ENCODE results near the gene PARP1. TPM values are rescaled to one million over a fixed set of nuclear protein-coding genes. Genes with fewer than 3 reads are reported as not detected.

Gene PARP1
- total RNA-seq, 1 donor from 2014 or later, result 18.4 TPM

Other genes with a start within 250 kb of the PARP1 start
- gene ACBD3, start 221.4 kb downstream of the PARP1 start, total RNA-seq, result 58.2 and 78.7 TPM in 2 replicates
- not detected in 2 replicates for gene MIXL1, start 184.4 kb downstream of the PARP1 start, total RNA-seq
- gene LIN9, start 98.9 kb downstream of the PARP1 start, total RNA-seq, result 2.6 and 3.2 TPM in 2 replicates
- not detected in 2 replicates for gene STUM, start 140.7 kb upstream of the PARP1 start, total RNA-seq

Data from bronchial epithelial cell (primary cell).